HUES64 (cell line): ENCODE results near the gene CFAP20. TPM values are rescaled to one million over a fixed set of nuclear protein-coding genes. Genes with fewer than 3 reads are reported as not detected.

Experiments used
- H3K27ac ChIP-seq: 2 replicates; pipeline ENCODE4 v1.7.0; 2013; ENCODE audit warnings: low read depth, low read length, inconsistent platforms
- H3K27me3 ChIP-seq: 2 replicates; pipeline ENCODE4 v1.6.1; 2013; ENCODE audit warnings: mild to moderate bottlenecking, low read length; ENCODE audit not compliant: insufficient read depth
- H3K36me3 ChIP-seq: 2 replicates; pipeline ENCODE4 v1.6.1; 2013; ENCODE audit warnings: mild to moderate bottlenecking, low read length; ENCODE audit not compliant: insufficient read depth
- H3K4me1 ChIP-seq: 2 replicates; pipeline ENCODE4 v1.6.1; 2013; ENCODE audit warnings: mild to moderate bottlenecking, low read length, moderate library complexity; ENCODE audit not compliant: insufficient read depth
- H3K4me3 ChIP-seq: 2 replicates; pipeline ENCODE4 v1.5.1; 2013; ENCODE audit warnings: mild to moderate bottlenecking, low read length, moderate library complexity
- H3K9ac ChIP-seq: 2 replicates; pipeline ENCODE4 v1.6.1; 2013; ENCODE audit warnings: mild to moderate bottlenecking, low read depth, low read length
- H3K9me3 ChIP-seq: 2 replicates; pipeline ENCODE4 v1.6.1; 2013; ENCODE audit warnings: low read depth, low read length; ENCODE audit not compliant: insufficient read depth
- WGBS: fragments of 150-250, 120-280 bp; methylation state at CpG from one replicate; pipeline ENCODE4 v1.1.7; 2013; ENCODE audit warnings: missing lambda C conversion rate; 5-methylcytosine and 5-hydroxymethylcytosine counted together
- polyA plus RNA-seq, 2 experiments: library from polyadenylated mRNA; stranded (reverse); fragments of 50-300 nt; gene quantifications; one replicate each; pipeline ENCODE4 v1.2.3, GENCODE V29; 2013

CFAP20 gene
- 51.8 TPM for polyA plus RNA-seq (2013, experiment 1 of 2)
- polyA plus RNA-seq (2013, experiment 2 of 2), result 57.4 TPM

GRCh38 chr16:58129097-58129936, at the start of gene CFAP20:
Gene CFAP20 (minus strand): TSS chr16:58129381. CDS start chr16:58129115, 266 bp downstream.
- Histone ChIP-seq H3K36me3 (no peaks in the 10 kb centered on the region), H3K4me3 (peak within 1 kb of the TSS; percentile 88), H3K9me3 (no peaks in the 10 kb centered on the region), H3K9ac (peak within 1 kb of the TSS; percentile 92), H3K4me1 (peaks cover 16% of the 10 kb centered on the region), H3K27ac (peak within 1 kb of the TSS; percentile 96), H3K27me3 (no peaks in the 10 kb centered on the region)
- WGBS, result 2% methylated on average over 70 of the region's 70 CpGs

GRCh38 chr16:58177353-58177710, 48.2 kb upstream of the CFAP20 start:
- no peaks in the 10 kb centered on the region for H3K9me3 ChIP-seq
- no peak overlapping the region for H3K4me3 ChIP-seq
- peaks cover 97% of the 10 kb centered on the region for H3K36me3 ChIP-seq
- no peak overlapping the region for H3K27ac ChIP-seq
- H3K4me1 ChIP-seq, result no peaks in the 10 kb centered on the region
- H3K9ac ChIP-seq, result no peak overlapping the region
- no peaks in the 10 kb centered on the region for H3K27me3 ChIP-seq
- WGBS, result 96% methylated on average over 1 of the region's 1 CpG

- Histone ChIP-seq H3K9ac (no peak overlapping the region), H3K9me3 (no peaks in the 10 kb centered on the region), H3K4me1 (no peaks in the 10 kb centered on the region), H3K36me3 (peaks cover 96% of the 10 kb centered on the region), H3K27ac (no peak overlapping the region), H3K27me3 (no peaks in the 10 kb centered on the region), H3K4me3 (no peak overlapping the region)
- 96% methylated on average over 5 of the region's 5 CpGs for WGBS
Observed at GRCh38 chr16:58176608-58177352, 47.6 kb upstream of the CFAP20 start.

GRCh38 chr16:58170223-58170622, 41.0 kb upstream of the CFAP20 start:
- WGBS, result 94% methylated on average over 1 of the region's 2 CpGs
- Histone ChIP-seq H3K36me3 (peaks cover 95% of the 10 kb centered on the region), H3K27me3 (no peaks in the 10 kb centered on the region), H3K9me3 (no peaks in the 10 kb centered on the region), H3K27ac (no peak overlapping the region), H3K4me1 (no peaks in the 10 kb centered on the region), H3K4me3 (no peak overlapping the region), H3K9ac (no peak overlapping the region)

GRCh38 chr16:58160855-58161254, 31.7 kb upstream of the CFAP20 start:
- H3K4me1 ChIP-seq, result no peaks in the 10 kb centered on the region
- no peak overlapping the region for H3K9ac ChIP-seq
- H3K36me3 ChIP-seq, result peaks cover 67% of the 10 kb centered on the region
- no peak overlapping the region for H3K27ac ChIP-seq
- WGBS, result 70% methylated on average over 3 of the region's 3 CpGs
- no peak overlapping the region for H3K4me3 ChIP-seq
- no peaks in the 10 kb centered on the region for H3K9me3 ChIP-seq
- H3K27me3 ChIP-seq, result no peaks in the 10 kb centered on the region

- WGBS, result 84% methylated on average over 2 of the region's 3 CpGs
- H3K4me1 ChIP-seq, result no peaks in the 10 kb centered on the region
- no peak overlapping the region for H3K4me3 ChIP-seq
- peaks cover 46% of the 10 kb centered on the region for H3K36me3 ChIP-seq
- H3K9ac ChIP-seq, result no peak overlapping the region
- H3K27ac ChIP-seq, result no peak overlapping the region
- H3K9me3 ChIP-seq, result no peaks in the 10 kb centered on the region
- H3K27me3 ChIP-seq, result no peaks in the 10 kb centered on the region
Observed at GRCh38 chr16:58158725-58159124, 29.5 kb upstream of the CFAP20 start.

- Histone ChIP-seq H3K4me1 (no peaks in the 10 kb centered on the region), H3K27me3 (no peaks in the 10 kb centered on the region), H3K9ac (no peak overlapping the region), H3K27ac (no peak overlapping the region), H3K4me3 (no peak overlapping the region), H3K9me3 (no peaks in the 10 kb centered on the region), H3K36me3 (peaks cover 39% of the 10 kb centered on the region)
- WGBS, result 91% methylated on average over 29 of the region's 29 CpGs
Observed at GRCh38 chr16:58157951-58158540, 28.9 kb upstream of the CFAP20 start.

GRCh38 chr16:58157239-58157638, 28.1 kb upstream of the CFAP20 start:
- H3K27ac ChIP-seq, result no peak overlapping the region
- no peaks in the 10 kb centered on the region for H3K27me3 ChIP-seq
- no peak overlapping the region for H3K9ac ChIP-seq
- H3K36me3 ChIP-seq, result peaks cover 31% of the 10 kb centered on the region
- H3K9me3 ChIP-seq, result no peaks in the 10 kb centered on the region
- H3K4me1 ChIP-seq, result no peaks in the 10 kb centered on the region
- 89% methylated on average over 2 of the region's 2 CpGs for WGBS
- H3K4me3 ChIP-seq, result no peak overlapping the region

GRCh38 chr16:58155839-58156238, 26.7 kb upstream of the CFAP20 start:
- Histone ChIP-seq H3K36me3 (peaks cover 17% of the 10 kb centered on the region), H3K4me3 (no peak overlapping the region), H3K9ac (no peak overlapping the region), H3K9me3 (no peaks in the 10 kb centered on the region), H3K27ac (no peak overlapping the region), H3K27me3 (no peaks in the 10 kb centered on the region), H3K4me1 (no peaks in the 10 kb centered on the region)
- WGBS, result 86% methylated on average over 2 of the region's 2 CpGs

GRCh38 chr16:58154345-58154744, 25.2 kb upstream of the CFAP20 start:
- H3K4me3 ChIP-seq, result no peak overlapping the region
- no peak overlapping the region for H3K9ac ChIP-seq
- no peaks in the 10 kb centered on the region for H3K27me3 ChIP-seq
- no peaks in the 10 kb centered on the region for H3K4me1 ChIP-seq
- 93% methylated on average over 2 of the region's 2 CpGs for WGBS
- H3K9me3 ChIP-seq, result no peaks in the 10 kb centered on the region
- peaks cover 4% of the 10 kb centered on the region for H3K36me3 ChIP-seq
- H3K27ac ChIP-seq, result no peak overlapping the region

GRCh38 chr16:58152246-58152868, 23.2 kb upstream of the CFAP20 start:
- no peaks in the 10 kb centered on the region for H3K4me1 ChIP-seq
- no peaks in the 10 kb centered on the region for H3K27me3 ChIP-seq
- no peak overlapping the region for H3K27ac ChIP-seq
- H3K36me3 ChIP-seq, result no peaks in the 10 kb centered on the region
- WGBS, result 92% methylated on average over 7 of the region's 8 CpGs
- H3K4me3 ChIP-seq, result no peak overlapping the region
- no peak overlapping the region for H3K9ac ChIP-seq
- no peaks in the 10 kb centered on the region for H3K9me3 ChIP-seq
